Hematopoietic multipotent progenitor cell treated with erythropoietin and hydrocortisone succinate and interleukin-3 and kit ligand, for 4 days (in vitro differentiated cells): ENCODE results near the gene ZDHHC3.
"Not testable (repeated sequence)": the region's sequence is repeated elsewhere in the genome, so short reads cannot be mapped to it uniquely, and the experiment has no call there.

Source experiments
- DNase-seq: peaks from one replicate; pipeline ENCODE4 v3.0.0-alpha.2; 2015

The ZDHHC3 gene

DNA sequence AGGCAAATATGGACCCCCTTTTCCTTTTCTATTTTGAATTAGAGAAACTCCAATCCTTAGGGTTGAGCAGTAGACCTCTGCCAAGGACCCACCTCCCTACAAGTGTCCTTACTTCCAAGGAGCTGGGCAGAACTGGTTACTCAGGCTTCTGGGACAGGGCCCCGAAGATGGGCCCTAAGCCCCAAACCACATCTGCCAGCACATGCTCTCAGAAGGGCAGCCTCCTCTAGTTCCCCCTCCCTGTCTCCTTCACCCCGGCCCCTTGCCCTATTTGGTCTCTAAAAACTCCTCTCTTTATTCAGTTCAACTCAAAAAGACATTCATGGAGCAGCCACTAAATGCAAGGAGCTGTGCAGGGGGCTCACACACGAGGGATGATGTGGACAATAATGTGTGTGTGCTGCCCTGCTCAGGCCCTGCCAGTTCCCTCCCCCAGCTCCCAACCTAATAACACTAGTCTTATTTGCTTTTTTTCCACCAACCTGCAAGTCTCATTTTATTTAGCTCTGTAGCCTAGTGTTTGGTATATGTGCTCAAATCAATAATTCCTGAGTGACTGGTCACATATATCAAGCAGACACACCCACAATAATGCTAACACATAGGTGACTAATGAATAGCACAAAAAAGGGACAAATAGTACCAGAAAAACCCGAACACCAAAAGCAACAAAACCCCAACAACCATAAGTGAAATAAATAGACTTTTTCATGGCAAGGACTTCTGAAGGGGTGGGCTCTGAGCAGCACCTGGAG is 12.2 kb downstream of the ZDHHC3 start:
- DNase-seq, result no peak

DNA sequence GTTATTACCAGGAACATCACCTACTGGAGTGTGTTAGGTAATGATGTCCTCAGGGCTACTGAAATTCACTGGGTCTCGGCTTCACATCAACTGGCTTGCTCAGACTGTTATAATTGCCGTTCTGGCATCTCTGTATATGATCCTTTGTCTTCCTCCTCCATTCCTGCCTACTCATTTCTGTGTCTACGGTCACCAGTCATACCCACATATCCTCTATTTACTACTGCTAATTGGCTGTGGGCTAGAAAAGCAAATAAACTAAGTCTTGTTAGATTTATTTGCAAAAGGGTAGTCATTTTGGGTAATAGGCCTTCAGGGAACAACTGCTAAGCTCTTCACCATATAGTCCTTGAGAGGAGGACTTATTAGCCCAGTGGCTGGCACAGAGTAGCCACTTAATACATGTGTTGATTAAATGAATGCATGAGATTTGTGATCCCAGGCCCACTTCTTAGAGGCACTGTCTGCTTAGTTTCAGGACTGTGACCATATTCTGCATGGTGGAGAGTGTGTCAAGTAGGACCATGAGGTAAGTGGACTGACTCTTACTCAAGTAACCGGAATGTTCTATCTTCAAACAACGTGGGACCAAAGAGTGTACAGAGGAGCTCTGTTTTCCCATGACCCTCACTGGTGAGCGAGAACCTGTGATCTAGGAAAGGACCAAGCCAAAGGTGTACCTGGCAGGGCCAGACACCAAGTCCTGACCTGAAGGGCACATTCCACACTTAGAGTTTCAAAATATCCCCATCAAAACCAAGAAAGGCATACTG is 13.2 kb downstream of the ZDHHC3 start:
- DNase-seq, result no peak

DNA sequence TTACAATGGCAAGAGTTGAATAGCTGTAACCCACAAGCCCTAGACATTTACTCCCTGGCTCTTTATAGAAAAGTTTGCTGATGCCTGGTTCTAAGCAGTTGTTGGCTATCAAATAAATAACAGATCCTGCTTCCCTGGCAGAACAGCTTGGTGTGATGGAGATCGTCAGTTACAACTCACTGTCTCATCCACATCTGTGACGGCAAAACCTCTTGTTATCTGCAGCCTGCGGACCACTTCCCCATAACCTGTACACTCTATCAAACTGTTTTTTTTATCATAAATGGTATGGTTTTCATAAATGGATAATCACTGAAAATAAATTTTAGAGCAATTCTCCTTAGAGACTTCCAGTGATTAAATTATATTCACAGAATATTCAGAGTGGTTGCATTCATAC is 14.1 kb downstream of the ZDHHC3 start:
- DNase-seq, result peak; percentile 63

DNA sequence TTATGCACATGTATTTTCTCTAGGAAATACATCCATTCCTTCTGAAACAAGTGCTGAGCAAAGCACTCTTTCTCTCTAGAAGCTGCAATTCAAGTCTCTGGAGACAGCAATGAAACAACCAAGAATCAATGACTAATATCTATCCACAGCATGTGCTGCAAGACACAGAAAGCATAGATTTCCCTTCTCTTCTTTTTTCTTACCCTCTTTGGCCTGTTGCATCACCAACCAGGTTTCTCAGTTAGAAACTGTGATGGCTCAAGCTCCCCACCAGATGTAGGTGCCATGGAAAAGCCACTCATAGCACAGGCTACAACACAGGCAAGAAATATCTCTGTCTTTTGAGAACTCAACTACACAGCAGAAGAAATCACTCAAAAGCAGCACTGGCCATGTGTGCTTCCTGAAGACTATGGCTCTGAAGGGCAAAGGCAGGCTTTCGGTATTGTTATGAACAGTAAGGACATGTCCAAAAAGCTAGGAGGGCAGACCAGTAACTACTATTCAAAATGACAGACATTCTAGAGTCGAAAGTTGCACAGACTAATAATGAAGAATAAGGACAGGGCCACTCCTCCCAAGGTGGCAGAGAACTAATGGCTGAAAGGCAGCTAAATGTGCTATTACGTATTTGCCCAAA is 15.5 kb downstream of the ZDHHC3 start:
- peak; percentile 29 for DNase-seq

DNA sequence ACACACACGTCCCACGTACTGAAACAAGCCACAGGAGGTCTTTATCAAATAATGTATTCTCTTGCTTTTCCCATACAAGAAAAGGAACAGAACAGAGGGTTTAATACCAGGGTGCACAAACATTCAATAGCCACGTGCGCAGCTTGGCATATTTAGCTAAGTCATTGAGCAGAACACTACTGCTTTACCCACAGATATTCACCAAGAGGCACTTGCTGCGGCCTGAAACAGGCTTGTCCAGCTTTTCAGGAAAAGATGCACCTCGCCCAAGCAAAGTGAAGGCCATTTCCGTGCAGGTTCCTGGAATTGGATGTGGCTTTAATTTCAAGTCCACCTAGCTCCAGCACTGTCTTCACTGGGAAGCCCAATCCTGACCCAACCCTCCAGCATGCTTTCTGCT is 17.6 kb downstream of the ZDHHC3 start:
- DNase-seq, result no peak

DNA sequence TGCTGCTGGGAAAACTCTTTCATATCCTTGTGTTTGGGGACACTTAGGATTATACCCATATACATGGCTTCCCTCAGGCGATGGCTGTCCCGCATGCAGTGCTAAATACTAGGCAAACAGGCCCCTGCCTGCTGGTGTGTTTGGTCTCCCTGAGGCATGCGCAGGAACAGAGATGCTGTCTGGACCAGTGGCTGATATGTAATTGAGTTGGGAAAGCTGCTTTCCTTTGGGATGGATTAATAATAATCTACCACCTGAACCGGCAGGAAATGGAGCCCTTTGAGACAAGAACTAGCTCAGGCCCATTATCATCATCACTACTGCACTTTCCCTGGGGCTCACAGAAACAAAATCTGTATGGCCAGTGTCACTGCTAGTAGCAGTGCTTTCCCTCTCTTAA is 18.0 kb downstream of the ZDHHC3 start:
- no peak for DNase-seq

DNA sequence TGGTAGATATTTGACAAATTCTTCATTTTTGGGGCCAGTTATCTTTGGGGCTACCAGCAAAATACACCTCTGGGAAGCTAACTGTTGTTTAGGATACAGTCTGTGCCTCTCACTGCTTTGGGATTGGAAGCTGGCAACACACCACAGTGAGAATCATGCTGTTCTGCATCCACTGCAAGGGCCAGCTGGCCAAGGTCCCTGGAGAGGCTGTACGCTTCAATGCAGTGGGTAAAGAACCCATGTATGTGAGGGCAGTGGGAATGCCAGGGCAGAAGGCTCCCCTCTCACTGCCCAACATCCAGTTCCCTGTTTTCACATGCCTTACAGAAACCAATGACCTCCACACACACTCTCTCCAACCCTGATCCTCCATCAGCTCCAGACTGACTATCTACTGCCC is 20.1 kb downstream of the ZDHHC3 start:
- DNase-seq, result no peak

DNA sequence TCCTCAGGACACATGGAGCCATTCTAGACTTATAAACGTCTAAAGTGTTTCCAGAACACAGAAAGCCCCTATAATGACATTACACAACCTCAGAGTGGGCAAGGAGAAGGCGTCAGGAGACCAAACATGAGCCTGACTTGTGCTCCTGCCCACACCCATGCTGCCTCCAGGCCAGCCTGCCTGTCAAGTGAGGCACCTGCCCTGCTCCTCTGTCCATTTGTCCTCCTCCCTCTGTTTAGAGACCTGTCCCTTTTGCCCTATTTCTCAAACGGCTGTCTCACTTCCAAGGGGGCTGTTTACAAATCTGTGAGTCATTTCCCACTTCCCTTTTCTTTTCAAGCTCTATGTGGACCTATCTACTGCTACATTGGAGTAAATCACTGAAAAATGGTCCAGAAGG is 21.0 kb downstream of the ZDHHC3 start:
- peak; percentile 64 for DNase-seq

DNA sequence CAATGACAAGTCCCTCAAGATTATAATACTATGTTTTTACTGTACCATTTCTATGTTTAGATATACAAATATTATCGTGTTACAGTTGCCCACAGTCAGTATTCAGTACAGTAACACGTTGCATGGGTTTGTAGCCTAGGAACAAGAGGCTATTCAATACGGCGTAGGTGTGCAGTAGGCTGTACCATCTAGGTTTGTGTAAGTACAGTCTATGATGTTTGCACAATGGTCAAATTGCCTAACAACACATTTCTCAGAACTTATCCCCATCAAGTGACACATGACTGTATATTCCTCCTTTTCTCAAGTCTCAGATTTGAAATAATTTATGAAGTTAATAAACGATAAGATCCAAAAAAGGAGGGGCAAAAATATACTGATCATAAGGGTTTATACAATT is 21.7 kb downstream of the ZDHHC3 start:
- no peak for DNase-seq

DNA sequence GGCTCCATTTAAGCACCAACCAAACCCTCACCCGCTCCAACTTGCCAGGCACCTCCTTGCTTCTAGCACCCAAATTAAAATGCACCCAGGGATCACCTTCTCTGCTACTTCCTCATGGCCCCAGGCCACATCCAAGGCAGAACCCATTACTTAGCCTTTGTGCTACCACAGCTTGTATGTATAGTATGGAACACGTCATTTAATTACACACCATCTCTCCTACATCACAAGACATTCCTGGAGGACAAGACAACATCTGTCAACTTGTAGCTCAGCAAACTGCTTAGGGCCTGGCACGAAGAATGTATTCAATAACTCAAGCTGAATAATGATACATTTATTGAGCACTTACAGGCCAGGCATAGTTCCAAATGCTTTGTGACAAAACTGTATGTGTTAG is 23.3 kb downstream of the ZDHHC3 start:
- DNase-seq, result no peak

DNA sequence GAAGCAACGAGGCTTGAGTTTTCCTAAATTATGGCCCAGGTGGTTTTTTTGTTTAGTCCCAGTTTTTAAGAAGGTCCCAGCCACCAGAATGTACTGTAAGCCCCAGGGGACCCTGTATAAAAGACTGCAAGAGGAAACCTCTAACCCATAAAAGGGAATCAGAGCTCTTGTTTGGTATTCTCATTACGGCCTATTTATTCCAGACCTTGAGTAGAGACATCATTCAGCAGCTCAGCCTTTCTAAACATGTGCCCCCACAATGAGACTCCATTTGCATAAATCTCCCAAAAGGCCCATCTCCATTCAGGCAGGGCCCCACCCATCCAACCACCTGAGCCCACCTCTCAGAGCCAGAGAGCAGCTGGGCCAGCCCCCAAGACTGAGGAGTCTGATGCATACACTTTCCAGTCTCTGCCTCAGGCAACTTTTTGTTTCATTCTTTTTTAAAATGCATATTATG is 25.7 kb downstream of the ZDHHC3 start:
- DNase-seq, result no peak

DNA sequence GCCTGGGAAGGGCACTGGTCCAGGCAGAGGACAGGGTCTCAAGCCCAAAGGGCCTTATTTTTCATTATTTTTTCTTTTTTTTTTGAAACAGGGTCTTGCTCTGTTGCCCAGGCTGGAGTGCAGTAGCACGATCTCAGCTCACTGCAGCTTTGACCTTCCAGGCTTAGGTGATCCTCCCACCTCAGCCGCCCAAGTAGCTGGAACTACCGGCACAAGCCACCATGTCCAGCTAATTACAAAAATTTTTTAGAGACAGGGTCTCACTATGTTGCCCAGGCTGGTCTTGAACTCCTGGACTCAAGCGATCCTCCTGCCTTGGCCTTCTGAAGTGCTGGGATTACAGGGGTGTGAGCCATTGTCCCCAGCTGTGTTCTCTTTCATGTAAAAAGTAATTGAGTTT is 26.2 kb downstream of the ZDHHC3 start:
- not testable (repeated sequence) for DNase-seq

DNA sequence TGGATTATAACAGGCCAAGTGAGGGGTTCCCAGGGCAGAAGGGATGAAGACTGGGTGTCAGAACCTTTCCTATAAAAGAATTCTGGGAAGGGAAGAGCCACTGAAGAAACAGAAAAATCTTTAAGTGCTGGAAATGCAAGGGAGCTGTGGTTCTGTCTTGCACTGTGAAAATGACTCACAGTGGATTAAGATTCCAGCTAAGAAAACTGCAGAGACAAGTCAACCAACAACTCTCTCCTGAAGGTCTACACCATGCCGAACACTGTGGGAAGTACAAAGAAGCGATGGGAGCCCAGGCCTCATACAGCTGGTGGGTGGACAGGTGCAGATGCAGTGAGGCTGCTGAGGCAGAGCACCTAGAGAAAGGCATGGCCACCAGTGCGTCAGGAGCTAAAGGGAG is 27.7 kb downstream of the ZDHHC3 start:
- no peak for DNase-seq

DNA sequence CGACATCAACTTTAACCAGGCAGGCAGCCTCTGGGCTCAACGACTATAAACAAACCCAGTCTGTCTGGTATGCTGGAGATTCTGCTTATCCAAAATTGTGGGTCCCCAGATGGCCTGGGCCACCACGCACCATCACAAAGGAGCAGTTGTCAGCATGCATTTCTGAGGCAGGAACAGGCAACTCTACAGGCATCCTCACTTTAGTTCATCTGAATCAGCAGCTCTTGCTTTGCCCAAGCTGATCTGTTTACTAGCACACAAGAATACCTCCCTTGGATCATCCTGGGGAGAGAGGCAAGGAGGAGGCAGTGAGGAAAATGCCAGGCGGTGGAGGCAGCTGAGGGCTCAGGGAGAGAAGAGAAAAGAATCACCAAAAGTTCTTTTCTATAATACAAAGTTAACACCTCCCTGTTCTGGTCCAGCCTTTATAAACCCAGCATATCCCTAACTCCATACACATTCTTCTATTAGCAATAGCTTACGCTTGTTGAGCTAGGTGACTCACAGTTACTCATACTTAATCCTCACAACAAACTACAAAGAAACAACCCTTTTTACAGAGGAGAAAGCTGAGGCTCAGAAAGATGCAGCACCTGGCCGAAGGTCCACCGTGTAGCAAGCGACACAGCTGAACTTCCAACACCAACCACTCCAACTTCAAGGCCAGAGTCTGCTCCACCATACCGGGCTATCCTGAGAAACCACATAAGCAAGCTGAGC is 33.6 kb downstream of the ZDHHC3 start:
- no peak for DNase-seq

DNA sequence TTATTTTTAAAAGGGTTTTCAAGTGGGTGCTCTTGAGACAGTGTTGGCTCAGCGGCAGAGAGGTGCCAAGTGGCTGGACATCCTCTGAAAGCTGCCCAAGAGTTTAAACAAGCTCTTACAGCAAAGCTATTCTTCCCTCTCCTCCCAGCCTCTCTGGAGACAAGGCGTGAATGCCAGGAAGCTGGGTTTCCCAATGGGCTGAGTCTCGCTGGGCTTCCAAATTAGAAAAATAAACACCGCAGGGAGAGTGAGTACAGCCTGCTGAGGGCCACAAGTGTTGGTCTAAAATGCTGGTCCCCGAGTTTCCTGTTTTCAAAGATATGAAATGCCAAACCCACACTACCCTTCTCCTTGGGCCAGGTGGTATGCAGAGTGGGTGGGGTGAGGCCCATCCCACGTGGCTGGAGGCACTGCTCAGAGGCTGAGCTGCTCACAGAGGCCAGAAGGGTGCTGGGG is 36.4 kb downstream of the ZDHHC3 start:
- DNase-seq, result no peak

DNA sequence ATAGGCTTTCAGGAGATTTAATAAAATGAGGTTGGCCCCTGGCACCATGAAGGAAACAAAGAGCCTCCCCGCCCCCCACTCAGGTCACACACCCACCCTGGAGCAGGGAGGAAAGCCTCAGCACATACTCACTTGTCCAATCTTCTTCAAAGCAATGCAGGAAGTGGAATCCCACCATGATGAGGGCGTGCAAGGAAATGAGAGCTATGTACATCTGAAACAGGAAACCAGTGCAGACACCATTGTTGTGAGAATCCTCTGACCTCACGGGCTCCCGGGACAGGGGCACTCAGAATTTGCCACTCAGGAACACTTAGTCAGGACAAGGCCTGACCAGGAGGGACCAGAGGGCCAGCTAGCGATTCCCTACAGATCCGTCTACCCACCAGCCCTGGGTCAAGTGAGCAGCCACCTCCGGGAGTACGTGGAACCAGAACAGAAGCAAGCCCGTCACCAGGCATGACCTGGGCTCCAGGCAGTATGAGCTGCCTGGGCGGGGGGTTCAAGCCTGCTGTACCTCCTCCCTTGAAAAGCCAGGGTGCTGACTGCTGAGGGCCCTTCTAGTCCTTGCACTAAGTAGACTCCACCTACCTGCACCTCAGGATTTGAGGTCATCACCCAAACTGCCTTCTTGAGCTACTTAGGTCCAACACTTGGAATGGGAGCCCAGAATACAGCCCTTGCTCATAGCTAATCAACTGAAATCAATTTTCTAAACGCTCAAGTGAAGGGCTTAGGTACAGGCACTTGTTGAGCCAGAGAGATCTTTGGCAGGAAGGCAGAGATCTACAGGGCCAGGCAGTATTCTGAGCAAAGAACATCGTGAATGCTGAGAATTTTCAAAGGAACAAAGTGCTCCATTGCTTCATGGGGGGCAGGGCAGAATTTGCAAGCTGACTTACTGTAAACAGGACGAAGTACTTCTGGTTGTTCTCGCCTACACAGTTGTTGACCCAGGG is 42.7 kb downstream of the ZDHHC3 start:
- DNase-seq, result no peak

DNA sequence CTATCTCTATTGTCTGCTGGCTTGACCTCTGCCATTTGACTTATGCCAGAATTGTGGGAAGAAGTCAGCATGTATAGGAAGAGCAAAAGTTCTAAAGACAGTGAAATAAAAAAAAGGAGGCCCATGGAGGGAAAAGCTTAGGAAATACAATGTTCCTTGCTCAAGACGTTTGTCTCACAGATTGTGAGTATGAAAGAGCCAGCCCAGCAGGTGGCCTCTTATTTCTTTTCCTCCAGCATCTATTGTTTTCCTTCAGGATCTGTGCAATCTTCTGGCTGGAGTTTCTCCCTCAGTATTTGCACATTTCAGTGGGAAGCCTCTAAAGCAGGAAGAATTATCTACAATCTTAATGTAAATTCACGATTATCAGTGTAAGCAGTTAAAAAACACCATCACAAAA is 43.7 kb downstream of the ZDHHC3 start:
- DNase-seq, result no peak

DNA sequence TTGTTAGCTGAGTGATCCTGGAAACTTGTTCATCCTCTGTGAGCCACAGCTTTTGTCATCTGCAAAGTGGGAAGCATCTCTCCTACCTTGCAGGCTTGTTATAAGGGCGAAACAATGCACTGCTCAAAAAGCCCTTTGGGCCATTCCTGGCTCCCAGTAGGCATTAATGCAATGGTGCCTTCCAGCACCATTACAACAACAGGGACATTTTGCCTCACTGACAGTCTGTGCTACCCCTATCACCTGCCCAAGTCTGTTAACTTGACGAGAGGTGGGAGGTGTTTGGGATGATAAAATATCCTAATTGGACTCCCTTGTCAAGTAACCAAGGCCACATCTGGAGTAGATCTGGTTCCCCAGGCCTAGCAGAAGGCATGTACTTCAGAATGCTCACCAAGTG is 44.2 kb downstream of the ZDHHC3 start:
- no peak for DNase-seq

DNA sequence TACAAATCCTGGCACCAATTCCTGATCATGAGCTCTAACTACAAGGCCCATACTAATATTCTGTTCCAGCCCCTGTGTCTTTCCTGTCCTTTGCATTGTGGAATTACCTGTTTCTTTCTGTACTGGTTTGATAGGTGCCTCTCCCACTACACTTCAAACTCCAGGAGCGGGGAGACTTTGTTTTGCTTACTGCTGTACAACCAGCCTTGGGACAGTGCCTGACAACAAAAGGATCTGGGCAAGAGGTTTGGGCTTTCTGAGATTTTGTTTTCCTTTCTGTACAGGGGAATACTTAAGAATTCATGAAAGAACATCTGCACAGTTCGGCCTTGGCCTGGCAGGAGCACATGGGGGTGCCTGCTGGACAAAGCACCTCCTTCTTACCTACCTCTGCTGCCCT is 45.1 kb downstream of the ZDHHC3 start:
- DNase-seq, result no peak

DNA sequence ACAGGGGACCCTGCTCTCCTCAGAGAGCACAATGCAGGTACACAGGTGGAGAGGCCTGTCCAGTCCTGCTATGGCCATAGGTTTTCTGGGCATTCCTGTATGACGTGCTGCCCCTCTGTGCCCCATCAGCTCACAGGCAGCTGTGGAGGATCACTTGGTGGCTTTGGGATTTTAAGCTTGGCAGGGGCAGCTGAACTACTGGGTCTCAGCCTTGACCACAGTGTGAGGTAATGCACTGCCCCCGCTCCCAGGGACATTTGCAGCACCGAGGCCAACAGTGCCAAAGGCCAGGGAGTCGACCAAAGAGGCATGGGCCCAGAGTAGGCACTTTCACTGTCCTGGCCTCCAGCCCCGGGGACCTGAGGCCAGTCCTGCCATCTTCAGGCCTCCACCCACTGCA is 46.2 kb downstream of the ZDHHC3 start:
- DNase-seq, result no peak

DNA sequence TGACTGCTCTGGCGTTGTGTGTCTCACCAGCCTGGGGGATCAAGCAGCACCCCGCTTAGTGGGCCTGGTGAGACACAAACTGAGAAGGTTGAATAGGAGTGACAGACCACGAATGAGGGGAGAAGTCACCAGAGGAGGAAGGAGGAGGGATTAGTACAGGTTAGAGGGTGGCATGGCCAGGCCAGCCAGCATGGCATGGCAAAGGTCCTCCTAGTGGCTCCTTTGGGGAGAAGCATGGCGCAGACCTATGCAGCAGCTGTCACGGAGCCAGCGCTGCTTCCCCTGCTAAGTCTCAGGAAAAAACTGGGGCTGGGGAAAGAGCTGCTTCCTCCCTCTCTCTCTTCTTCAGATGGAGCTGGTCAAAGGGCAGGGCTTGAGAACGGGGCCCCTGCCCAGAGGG is 48.6 kb downstream of the ZDHHC3 start:
- DNase-seq, result peak; percentile 45

DNA sequence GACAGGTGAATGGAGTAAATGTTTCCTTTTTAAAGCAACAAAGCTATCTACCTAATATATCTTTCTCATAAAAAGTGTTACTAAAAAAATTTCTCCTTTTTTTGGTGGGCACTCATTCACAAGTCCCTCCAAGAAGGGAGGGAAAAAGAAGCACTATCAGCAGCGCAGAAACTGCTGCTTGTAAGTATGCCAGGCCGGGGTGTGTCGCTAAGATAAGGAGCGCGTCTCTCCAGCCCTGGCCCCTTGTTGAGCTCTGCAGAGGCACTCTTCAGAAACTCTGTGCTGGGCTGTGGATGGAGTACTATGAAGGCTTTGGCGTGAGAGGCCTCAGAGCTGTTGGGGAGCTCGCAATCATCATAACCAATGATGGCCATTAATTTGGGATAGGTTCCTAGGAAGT is 49.1 kb downstream of the ZDHHC3 start:
- DNase-seq, result peak; percentile 94
